Suprapubic skin (tissue), 3 donors: ENCODE measurements around the gene FAHD2A.

Experiments
- CTCF ChIP-seq, 2 donors: fragments of 200-600 bp in 1 of 2; fragments of 450-650 bp in 1 of 2; sonication (generic) in 1 of 2; IDR thresholded peaks; one replicate each; pipeline ENCODE4 v1.5.1; 2016 to 2019; ENCODE audit warnings: antibody characterized with exemption in 2 of 2, mild to moderate bottlenecking in 1 of 2, moderate library complexity in 1 of 2
- POLR2A ChIP-seq, 2 donors: fragments of 450-650 bp; IDR thresholded peaks; one replicate each; pipeline ENCODE4 v1.6.1; 2017; ENCODE audit warnings: antibody characterized with exemption in 2 of 2, mild to moderate bottlenecking in 2 of 2, moderate library complexity in 2 of 2

- TF ChIP-seq CTCF (IDR thresholded peaks at IDR 0.05), result no peak
- TF ChIP-seq POLR2A (IDR thresholded peaks at IDR 0.05), result no peak
Measured at GRCh38 chr2:95385570-95385984, 16.9 kb upstream of the FAHD2A start.
